ENCODE data around the gene AKAP8. TPM values are rescaled to one million over a fixed set of nuclear protein-coding genes. Genes with fewer than 3 reads are reported as not detected.
"Not testable (repeated sequence)": the region's sequence is repeated elsewhere in the genome, so short reads cannot be mapped to it uniquely, and the experiment has no call there.

Gene AKAP8
- total RNA-seq, 1 donor from 2014 or later = 38.3 TPM

- not testable (repeated sequence) for DNase-seq (ENCODE audit: low spot score)
Measured at GRCh38 chr19:15335992-15336391, 43.6 kb downstream of the AKAP8 start.

- DNase-seq (ENCODE audit: low spot score) = peak; percentile 94
Measured at GRCh38 chr19:15332311-15332996, 47.1 kb downstream of the AKAP8 start, which contains the start of gene BRD4. TSS of gene BRD4 (minus strand) at chr19:15332539. CDS start at chr19:15273099, 59,440 bp downstream.

GRCh38 chr19:15331419-15332310 lies 47.9 kb downstream of the AKAP8 start:
- DNase-seq (ENCODE audit: low spot score) = peak; percentile 92

GRCh38 chr19:15330801-15331418 lies 48.7 kb downstream of the AKAP8 start:
- DNase-seq (ENCODE audit: low spot score) = no peak

- no peak for DNase-seq (ENCODE audit: low spot score)
Measured at GRCh38 chr19:15328312-15328711, 51.3 kb downstream of the AKAP8 start.

GRCh38 chr19:15324791-15325519 lies 54.6 kb downstream of the AKAP8 start:
- DNase-seq (ENCODE audit: low spot score) = no peak

- no peak for DNase-seq (ENCODE audit: low spot score)
Measured at GRCh38 chr19:15323496-15324235, 55.9 kb downstream of the AKAP8 start.

GRCh38 chr19:15321739-15322138 lies 57.8 kb downstream of the AKAP8 start:
- DNase-seq (ENCODE audit: low spot score) = no peak

- no peak for DNase-seq (ENCODE audit: low spot score)
Measured at GRCh38 chr19:15320116-15320515, 59.5 kb downstream of the AKAP8 start.

GRCh38 chr19:15318241-15318691 lies 61.3 kb downstream of the AKAP8 start:
- no peak for DNase-seq (ENCODE audit: low spot score)

- no peak for DNase-seq (ENCODE audit: low spot score)
Measured at GRCh38 chr19:15317392-15318071, 62.1 kb downstream of the AKAP8 start.

- DNase-seq (ENCODE audit: low spot score) = no peak
Measured at GRCh38 chr19:15316498-15316897, 63.1 kb downstream of the AKAP8 start.

GRCh38 chr19:15315101-15315500 lies 64.5 kb downstream of the AKAP8 start:
- DNase-seq (ENCODE audit: low spot score) = no peak

- DNase-seq (ENCODE audit: low spot score) = no peak
Measured at GRCh38 chr19:15313649-15314279, 65.8 kb downstream of the AKAP8 start.

- no peak for DNase-seq (ENCODE audit: low spot score)
Measured at GRCh38 chr19:15307169-15307568, 72.4 kb downstream of the AKAP8 start.

- DNase-seq (ENCODE audit: low spot score) = no peak
Measured at GRCh38 chr19:15305582-15306334, 73.8 kb downstream of the AKAP8 start.

GRCh38 chr19:15304140-15304705 lies 75.4 kb downstream of the AKAP8 start:
- DNase-seq (ENCODE audit: low spot score) = no peak

All from mesenteric fat pad (tissue), 1 donor.